ENCODE measurements around the gene TMEM134.

DNA sequence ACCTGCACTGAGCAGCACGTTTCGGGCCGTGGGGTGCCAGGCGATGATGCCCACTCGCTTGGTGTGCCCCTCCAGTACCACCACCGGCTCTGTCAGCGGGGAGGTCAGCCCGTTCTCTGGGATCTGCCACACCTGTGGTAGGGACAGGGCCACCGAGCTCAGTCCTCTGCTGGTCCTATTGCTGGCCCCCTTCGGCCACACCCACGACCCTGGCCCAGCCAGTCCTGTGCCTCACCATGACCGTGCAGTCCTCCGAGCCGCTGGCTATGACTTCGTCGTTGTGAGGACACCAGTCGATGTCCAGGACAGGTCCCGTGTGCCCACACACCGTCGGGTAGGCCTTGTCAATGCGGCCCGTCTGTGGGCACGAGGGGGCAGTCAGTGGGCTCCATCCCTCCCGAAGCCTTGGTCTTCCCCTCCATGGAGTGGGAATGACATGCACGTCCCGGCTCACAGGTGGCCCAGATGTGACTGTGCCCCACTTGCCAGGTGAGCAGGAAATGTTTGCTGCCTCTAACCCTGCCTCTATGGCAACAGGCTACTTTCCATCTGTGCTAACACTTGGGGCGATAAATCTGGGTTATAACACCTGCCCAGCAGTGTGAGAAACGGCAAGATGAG lies 27.2 kb downstream of the TMEM134 start:
- TF ChIP-seq CTCF (IDR thresholded peaks at IDR 0.05) (no peak), POLR2A (IDR thresholded peaks at IDR 0.05) (no peak)

Measured in heart left ventricle (tissue), 13 donors.